K562 (cell line): ENCODE data around the gene PTPRU. TPM values are rescaled to one million over a fixed set of nuclear protein-coding genes. Genes with fewer than 3 reads are reported as not detected.
"Not testable (repeated sequence)": the region's sequence is repeated elsewhere in the genome, so short reads cannot be mapped to it uniquely, and the experiment has no call there.

Experiments used
- ATAC-seq: fragments of 200-7000 bp; cut with Tn5 transposase; 3 replicates; pipeline ENCODE4 v1.9.1; 2020; ENCODE audit warnings: moderate library complexity
- BruUV-seq: library from RNA; stranded (reverse); fragments of 400-500 nt; replicated peaks from 2 replicates; lab custom pipeline; 2021; lab: Mats Ljungman, UMichigan
- CTCF ChIA-PET: fragments of 300-600 bp; formaldehyde crosslinking; extraction: SDS; loops from one replicate; lab custom pipeline; 2021; ENCODE audit warnings: low intra/inter-chr PET ratio; lab: Yijun Ruan, JAX
- POLR2A ChIA-PET: fragments of 300-600, 350-650 bp; sonication (Branson Sonifier 250); formaldehyde crosslinking; extraction: SDS; loops from one replicate; lab custom pipeline; 2021; ENCODE audit warnings: antibody characterized with exemption, inconsistent platforms; lab: Yijun Ruan, JAX
- DNase-seq, 4 experiments: peaks; one replicate each; pipeline versions ENCODE4 v3.0.0 to v3.0.0-alpha.2; 2011 to 2018; ENCODE audit warnings: low spot score in 3 of 4, mixed read lengths in 3 of 4; ENCODE audit errors: extremely low read depth in 1 of 4
- FAIRE-seq: peaks from 2 replicates; lab custom pipeline; 2011; peaks lifted over from hg19 to GRCh38; lab: Jason Lieb, UNC
- H2AFZ ChIP-seq: 2 replicates; pipeline ENCODE4 v1.6.0; 2011; ENCODE audit warnings: low read depth, low read length, control low read depth, inconsistent platforms
- H3K27ac ChIP-seq: fragments of 200-600 bp; 3 replicates; pipeline ENCODE4 v1.8.0; 2011; ENCODE audit warnings: low read depth, mild to moderate bottlenecking, control low read depth, inconsistent platforms, low read length, moderate library complexity, mixed read lengths; ENCODE audit errors: extremely low read depth
- H3K27me3 ChIP-seq, 2 experiments: fragments of 300-600 bp in 1 of 2; 2 replicates in 1 of 2; 3 replicates in 1 of 2; pipeline versions ENCODE4 v1.6.0 to v1.8.0; 2011; ENCODE audit warnings: inconsistent platforms in 2 of 2, low read length in 2 of 2, mild to moderate bottlenecking in 1 of 2, mixed read lengths in 1 of 2, moderate library complexity in 1 of 2; ENCODE audit not compliant: control insufficient read depth in 2 of 2, insufficient read depth in 2 of 2
- H3K36me3 ChIP-seq: fragments of 300-600 bp; 3 replicates; pipeline ENCODE4 v1.8.0; 2011; ENCODE audit warnings: mild to moderate bottlenecking, low read length, inconsistent platforms; ENCODE audit not compliant: control insufficient read depth, insufficient read depth
- H3K4me1 ChIP-seq, 2 experiments: fragments of 200-600 bp in 1 of 2; replicated peaks in 1 of 2; 2 replicates in 1 of 2; 3 replicates in 1 of 2; pipeline versions ENCODE4 v1.5.1 to v1.8.0; 2011; ENCODE audit warnings: inconsistent platforms in 2 of 2, low read length in 2 of 2, mild to moderate bottlenecking in 1 of 2, mixed read lengths in 1 of 2, moderate library complexity in 1 of 2; ENCODE audit not compliant: control insufficient read depth in 2 of 2, insufficient read depth in 2 of 2
- H3K4me2 ChIP-seq: 2 replicates; pipeline ENCODE4 v1.6.1; 2011; ENCODE audit warnings: low read length, control low read depth, inconsistent platforms, mixed read lengths; ENCODE audit not compliant: insufficient read depth
- H3K4me3 ChIP-seq: fragments of 200-600 bp; sonication (generic), shearing (Covaris generic); 2 replicates; pipeline ENCODE4 v1.5.1; 2016; ENCODE audit warnings: control low read depth, inconsistent platforms
- H3K79me2 ChIP-seq: fragments of 200-600 bp; 3 replicates; pipeline ENCODE4 v1.8.0; 2011; ENCODE audit warnings: low read length, inconsistent platforms; ENCODE audit not compliant: control insufficient read depth, insufficient read depth
- H3K9ac ChIP-seq, 2 experiments: 2 replicates each; pipeline versions ENCODE4 v1.6.0 to v1.6.1; 2011; ENCODE audit warnings: low read depth in 2 of 2, low read length in 2 of 2, control low read depth in 1 of 2, inconsistent platforms in 1 of 2, mild to moderate bottlenecking in 1 of 2, mixed read lengths in 1 of 2; ENCODE audit not compliant: insufficient read depth in 1 of 2
- H3K9me1 ChIP-seq: one replicate; pipeline ENCODE4 v1.6.0; 2011; ENCODE audit warnings: inconsistent platforms, mild to moderate bottlenecking, low read length, moderate library complexity; ENCODE audit not compliant: control insufficient read depth, insufficient read depth
- H3K9me3 ChIP-seq: replicated peaks from 2 replicates; pipeline ENCODE4 v1.5.1; 2011; ENCODE audit warnings: low read depth, low read length, inconsistent platforms; ENCODE audit not compliant: control insufficient read depth, insufficient read depth
- H4K20me1 ChIP-seq: replicated peaks from 2 replicates; pipeline ENCODE4 v1.6.1; 2011; ENCODE audit warnings: low read length, inconsistent platforms, mixed read lengths; ENCODE audit not compliant: control insufficient read depth, insufficient read depth
- ATF7 ChIP-seq: fragments of 450-650 bp; IDR thresholded peaks from 2 replicates; pipeline ENCODE4 v1.7.1; 2014; ENCODE audit warnings: mild to moderate bottlenecking, moderate library complexity
- CTBP1 ChIP-seq: fragments of 450-650 bp; IDR thresholded peaks from 2 replicates; pipeline ENCODE4 v1.6.1; 2016; ENCODE audit warnings: borderline replicate concordance
- FIP1L1 ChIP-seq: fragments of 200-400 bp; formaldehyde crosslinking; IDR thresholded peaks from 2 replicates; pipeline ENCODE4 v1.6.1; 2018; ENCODE audit warnings: mild to moderate bottlenecking, low read depth, low read length; ENCODE audit not compliant: poor library complexity, severe bottlenecking
- RFX1 ChIP-seq: fragments of 450-650 bp; IDR thresholded peaks from 2 replicates; pipeline ENCODE4 v1.6.1; 2016; ENCODE audit warnings: mild to moderate bottlenecking, moderate library complexity
- SMARCE1 ChIP-seq: fragments of 450-650 bp; IDR thresholded peaks from 2 replicates; pipeline ENCODE4 v1.7.1; 2016; ENCODE audit warnings: mild to moderate bottlenecking
- SP1 ChIP-seq: sonication (generic); formaldehyde crosslinking; IDR thresholded peaks from 2 replicates; pipeline ENCODE4 v1.8.1; 2022; ENCODE audit warnings: mild to moderate bottlenecking, missing genetic modification reagents
- ZNF124 ChIP-seq: sonication (generic); formaldehyde crosslinking; IDR thresholded peaks from 2 replicates; pipeline ENCODE4 v1.8.1; 2022; ENCODE audit warnings: missing genetic modification reagents
- WGBS: fragments of 100-300 bp; shearing (Covaris generic); methylation state at CpG from one replicate; pipeline ENCODE4 v1.1.6; 2016; ENCODE audit warnings: low coverage, mixed read lengths; ENCODE audit not compliant: insufficient coverage; ENCODE audit errors: missing lambda C conversion rate; 5-methylcytosine and 5-hydroxymethylcytosine counted together
- in situ Hi-C: fragments of 300-500 bp; cut with MboI; formaldehyde crosslinking; loops from 4 replicates; pipeline ENCODE4 v1.15.0; 2018; ENCODE audit warnings: inconsistent platforms, mixed read lengths
- intact Hi-C: fragments of 100-400 bp; cut with micrococcal nuclease; formaldehyde crosslinking; loops from 2 replicates; pipeline ENCODE4 v1.14.2; 2022
- polyA plus RNA-seq, 8 experiments: library from polyadenylated mRNA; depleted of rRNA in 4 of 8; stranded (reverse) in 5 of 8; unstranded in 3 of 8; fragments of >200 nt; fragmentation: Nextera tagmentation in 2 of 8; fragmentation: Illumina TruSeq in 1 of 8; extraction: Ambion mirVana in 2 of 8; extraction: Trizol in 1 of 8; gene quantifications; 2 replicates each; pipeline versions ENCODE4 v1.2.1 to v1.2.3, GENCODE V29; 2011 to 2014; ENCODE audit warnings: inconsistent platforms in 1 of 8, missing spikeins in 1 of 8
- total RNA-seq, 7 experiments: library from RNA; depleted of rRNA in 6 of 7; stranded (reverse); fragments of >200 nt in 6 of 7; fragmentation: Illumina TruSeq in 2 of 7; extraction: Trizol in 2 of 7; gene quantifications; 2 replicates each; pipeline versions ENCODE4 v1.2.1 to v1.2.3, GENCODE V29; 2011 to 2021; ENCODE audit warnings: low replicate concordance in 1 of 7
- TF ChIP-seq, protein P1 (sequence below), 2 experiments: fragments of 450-650 bp in 1 of 2; sonication (generic) in 1 of 2; formaldehyde crosslinking in 1 of 2; IDR thresholded peaks in 1 of 2; conservative IDR thresholded peaks in 1 of 2; 2 replicates each; pipeline versions ENCODE4 v1.6.1 to v1.8.1; 2016 to 2023; ENCODE audit warnings: mild to moderate bottlenecking in 2 of 2, moderate library complexity in 2 of 2, inconsistent platforms in 1 of 2, missing genetic modification reagents in 1 of 2
- TF ChIP-seq, protein P2 (sequence below): sonication (generic); formaldehyde crosslinking; IDR thresholded peaks from 2 replicates; pipeline ENCODE4 v1.9.0; 2022; ENCODE audit warnings: mild to moderate bottlenecking, missing genetic modification reagents
- TF ChIP-seq, protein P3 (sequence below): fragments of 450-650 bp; IDR thresholded peaks from 2 replicates; pipeline ENCODE4 v1.6.1; 2016; ENCODE audit warnings: low read depth, mild to moderate bottlenecking, moderate library complexity
- TF ChIP-seq, protein P4 (sequence below), 3 experiments: IDR thresholded peaks in 2 of 3; conservative IDR thresholded peaks in 1 of 3; 2 replicates each; pipeline ENCODE4 v1.5.1; 2011 to 2012; ENCODE audit warnings: low read length in 3 of 3, mild to moderate bottlenecking in 3 of 3, control low read depth in 2 of 3, improper control_type of control experiment in 1 of 3, inconsistent platforms in 1 of 3, low read depth in 1 of 3, mixed read lengths in 1 of 3, moderate library complexity in 1 of 3; ENCODE audit not compliant: insufficient read depth in 2 of 3

Gene PTPRU
- total and polyA plus RNA-seq, 9 of the 15 experiments (the other 6 are each of a cell fraction or from before 2014, with no cell fraction given) = 0.01 to 2.9 (median 1.0) TPM

DNA sequence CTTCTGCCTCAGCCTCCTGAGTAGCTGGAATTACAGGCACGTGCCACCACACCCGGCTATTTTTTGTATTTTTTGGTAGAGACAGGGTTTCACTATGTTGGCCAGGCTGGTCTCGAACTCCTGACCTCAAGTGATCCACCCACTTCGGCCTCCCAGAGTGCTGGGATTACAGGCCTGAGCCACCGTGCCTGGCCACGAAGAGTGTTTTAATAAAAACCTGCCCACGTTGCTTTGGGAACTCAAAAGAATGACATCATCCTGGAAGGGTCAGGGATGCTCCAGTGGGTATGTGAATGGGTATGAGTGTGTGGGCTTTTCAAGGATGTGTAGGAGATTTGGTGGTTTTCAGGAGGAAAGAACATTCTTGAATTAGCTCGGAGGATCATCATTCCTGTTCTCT is 78.4 kb downstream of the PTPRU start:
- H3K4me1 ChIP-seq, H3K4me3 ChIP-seq, H3K9me1 ChIP-seq, in situ Hi-C loops, ATAC-seq, H2AFZ ChIP-seq, CTCF ChIA-PET, H3K9me3 ChIP-seq, H3K79me2 ChIP-seq, H3K36me3 ChIP-seq, BruUV-seq, FAIRE-seq, H3K9ac ChIP-seq, H3K27ac ChIP-seq, DNase-seq, H3K4me2 ChIP-seq: not testable (repeated sequence)
- intact Hi-C loops = loop anchor here (5.0 kb wide), 1 partner anchor 77 kb away; the partner anchor contains the start of gene PTPRU
- peaks cover 27% of the 10 kb centered on the region for H4K20me1 ChIP-seq
- peak; percentile 13; the same call in 1 of the 2 replicates for TF ChIP-seq ATF7
- TF ChIP-seq, protein P1, sequence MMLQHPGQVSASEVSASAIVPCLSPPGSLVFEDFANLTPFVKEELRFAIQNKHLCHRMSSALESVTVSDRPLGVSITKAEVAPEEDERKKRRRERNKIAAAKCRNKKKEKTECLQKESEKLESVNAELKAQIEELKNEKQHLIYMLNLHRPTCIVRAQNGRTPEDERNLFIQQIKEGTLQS (IDR thresholded peaks at IDR 0.05) = peak; percentile 37
- TF ChIP-seq, protein P1 (CRISPR knock-in tag; conservative IDR thresholded peaks at IDR 0.05) = not testable (repeated sequence)
- POLR2A ChIA-PET = interaction anchor here (0.6 to 2.6 kb wide), 3 partner anchors 10 to 206 kb away, joined by 3 to 6 read pairs (median 3); no protein-coding TSS in a partner anchor
- H3K27me3 ChIP-seq = peaks cover 28 to 74% of the 10 kb centered on the region in 2 experiments
- 2% methylated on average over 8 of the region's 8 CpGs for WGBS

DNA sequence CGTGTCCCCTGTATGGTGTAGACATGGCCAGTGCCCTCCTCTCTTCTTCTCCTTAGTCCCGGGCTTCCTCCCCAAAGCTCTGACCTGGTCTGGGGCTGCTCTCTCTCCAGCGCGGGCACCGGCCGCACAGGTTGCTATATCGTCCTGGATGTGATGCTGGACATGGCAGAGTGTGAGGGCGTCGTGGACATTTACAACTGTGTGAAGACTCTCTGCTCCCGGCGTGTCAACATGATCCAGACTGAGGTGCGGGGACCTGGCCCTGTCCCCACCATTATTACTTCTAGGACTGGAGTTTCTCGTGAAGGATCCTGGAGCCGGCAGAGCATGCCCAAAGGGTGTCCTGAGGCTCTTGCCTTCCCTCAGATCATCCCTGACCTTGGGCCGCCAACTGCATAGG is 78.9 kb downstream of the PTPRU start:
- no peak overlapping the region for H3K4me2 ChIP-seq
- intact Hi-C loops (loop anchor here (5.0 kb wide), 1 partner anchor 78 kb away; the partner anchor contains the start of gene PTPRU), in situ Hi-C loops (no loop called here)
- H3K4me3 ChIP-seq = no peak overlapping the region
- WGBS = 7% methylated on average over 14 of the region's 15 CpGs
- no peaks in the 10 kb centered on the region for H3K36me3 ChIP-seq
- peaks cover 27% of the 10 kb centered on the region for H4K20me1 ChIP-seq
- POLR2A ChIA-PET = interaction anchor here (0.6 to 2.6 kb wide), 3 partner anchors 10 to 206 kb away, joined by 3 to 6 read pairs (median 3); no protein-coding TSS in a partner anchor
- ATAC-seq (no peak), DNase-seq (no peak), FAIRE-seq (no peak)
- BruUV-seq = no TSS peak
- CTCF ChIA-PET = no interaction called here
- H2AFZ ChIP-seq = no peak overlapping the region
- no peak overlapping the region for H3K9ac ChIP-seq
- peaks cover 0 to 7% of the 10 kb centered on the region in 2 experiments; a peak in 2 of 5 replicates for H3K4me1 ChIP-seq
- H3K9me1 ChIP-seq = no peaks in the 10 kb centered on the region
- H3K9me3 ChIP-seq = no peaks in the 10 kb centered on the region
- H3K27me3 ChIP-seq = peaks cover 28 to 70% of the 10 kb centered on the region in 2 experiments
- no peak overlapping the region for H3K27ac ChIP-seq
- no peaks in the 10 kb centered on the region for H3K79me2 ChIP-seq
- TF ChIP-seq, protein P2, sequence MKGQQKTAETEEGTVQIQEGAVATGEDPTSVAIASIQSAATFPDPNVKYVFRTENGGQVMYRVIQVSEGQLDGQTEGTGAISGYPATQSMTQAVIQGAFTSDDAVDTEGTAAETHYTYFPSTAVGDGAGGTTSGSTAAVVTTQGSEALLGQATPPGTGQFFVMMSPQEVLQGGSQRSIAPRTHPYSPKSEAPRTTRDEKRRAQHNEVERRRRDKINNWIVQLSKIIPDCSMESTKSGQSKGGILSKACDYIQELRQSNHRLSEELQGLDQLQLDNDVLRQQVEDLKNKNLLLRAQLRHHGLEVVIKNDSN (CRISPR knock-in tag) = no peak
- TF ChIP-seq SMARCE1 (no peak), CTBP1 (no peak), FIP1L1 (no peak), SP1 (no peak), RFX1 (no peak), ZNF124 (CRISPR knock-in tag) (no peak)
- TF ChIP-seq, protein P3, sequence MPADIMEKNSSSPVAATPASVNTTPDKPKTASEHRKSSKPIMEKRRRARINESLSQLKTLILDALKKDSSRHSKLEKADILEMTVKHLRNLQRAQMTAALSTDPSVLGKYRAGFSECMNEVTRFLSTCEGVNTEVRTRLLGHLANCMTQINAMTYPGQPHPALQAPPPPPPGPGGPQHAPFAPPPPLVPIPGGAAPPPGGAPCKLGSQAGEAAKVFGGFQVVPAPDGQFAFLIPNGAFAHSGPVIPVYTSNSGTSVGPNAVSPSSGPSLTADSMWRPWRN = no peak
- TF ChIP-seq, protein P4, sequence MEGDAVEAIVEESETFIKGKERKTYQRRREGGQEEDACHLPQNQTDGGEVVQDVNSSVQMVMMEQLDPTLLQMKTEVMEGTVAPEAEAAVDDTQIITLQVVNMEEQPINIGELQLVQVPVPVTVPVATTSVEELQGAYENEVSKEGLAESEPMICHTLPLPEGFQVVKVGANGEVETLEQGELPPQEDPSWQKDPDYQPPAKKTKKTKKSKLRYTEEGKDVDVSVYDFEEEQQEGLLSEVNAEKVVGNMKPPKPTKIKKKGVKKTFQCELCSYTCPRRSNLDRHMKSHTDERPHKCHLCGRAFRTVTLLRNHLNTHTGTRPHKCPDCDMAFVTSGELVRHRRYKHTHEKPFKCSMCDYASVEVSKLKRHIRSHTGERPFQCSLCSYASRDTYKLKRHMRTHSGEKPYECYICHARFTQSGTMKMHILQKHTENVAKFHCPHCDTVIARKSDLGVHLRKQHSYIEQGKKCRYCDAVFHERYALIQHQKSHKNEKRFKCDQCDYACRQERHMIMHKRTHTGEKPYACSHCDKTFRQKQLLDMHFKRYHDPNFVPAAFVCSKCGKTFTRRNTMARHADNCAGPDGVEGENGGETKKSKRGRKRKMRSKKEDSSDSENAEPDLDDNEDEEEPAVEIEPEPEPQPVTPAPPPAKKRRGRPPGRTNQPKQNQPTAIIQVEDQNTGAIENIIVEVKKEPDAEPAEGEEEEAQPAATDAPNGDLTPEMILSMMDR (IDR thresholded peaks at IDR 0.05 in 2 of 3, conservative IDR thresholded peaks at IDR 0.05 in 1 of 3; ENCODE audit: insufficient read depth in 2 of 3, low read depth in 1 of 3, low read length in 3 of 3) = no peak
